NCI-H2081 treated with DMSO at 0.1 percent for 48 hours (cell line): ENCODE data around the gene ABCC10.
"Not testable (repeated sequence)": the region's sequence is repeated elsewhere in the genome, so short reads cannot be mapped to it uniquely, and the experiment has no call there.

ENCODE experiments used
- DNase-seq: peaks from one replicate; lab custom pipeline; 2025; lab: John Stamatoyannopoulos, UW

Gene ABCC10

DNA sequence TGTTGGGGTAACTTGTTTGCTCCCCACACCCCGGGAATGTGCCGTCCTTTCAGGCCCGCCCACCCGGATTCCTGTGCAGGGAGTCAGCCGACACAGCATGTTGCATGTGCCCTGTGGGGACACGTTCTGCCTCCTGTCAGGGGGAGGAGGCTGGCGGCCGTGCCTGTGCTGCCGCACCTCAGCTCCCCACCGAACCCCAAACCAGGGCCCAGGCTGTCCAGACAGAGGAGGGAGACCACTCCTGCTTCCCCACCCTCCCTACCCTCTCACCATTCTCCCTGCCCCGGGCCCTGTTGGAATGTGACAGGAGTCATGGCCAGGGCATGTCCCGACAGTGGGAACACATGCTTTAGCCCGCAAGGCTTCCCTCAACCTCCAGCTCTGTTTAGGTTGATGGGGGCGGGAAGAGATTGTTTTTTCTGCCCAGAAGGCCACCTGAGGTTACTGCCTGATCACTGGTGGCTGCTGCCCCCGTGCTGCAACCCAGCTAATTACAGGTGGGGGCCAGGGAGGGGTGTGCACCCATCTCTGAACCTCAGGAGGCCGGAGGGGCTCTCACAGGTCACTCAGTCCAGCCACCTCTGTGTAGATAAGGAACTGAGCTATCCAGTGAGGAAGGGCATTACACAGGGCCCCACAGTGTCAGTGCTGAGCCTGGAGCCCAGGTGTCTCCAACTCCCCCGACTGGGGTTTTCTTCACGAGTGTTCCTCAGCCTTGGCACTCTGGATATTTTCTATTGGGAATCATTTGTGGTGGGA lies 69.2 kb downstream of the ABCC10 start:
- DNase-seq = no peak

DNA sequence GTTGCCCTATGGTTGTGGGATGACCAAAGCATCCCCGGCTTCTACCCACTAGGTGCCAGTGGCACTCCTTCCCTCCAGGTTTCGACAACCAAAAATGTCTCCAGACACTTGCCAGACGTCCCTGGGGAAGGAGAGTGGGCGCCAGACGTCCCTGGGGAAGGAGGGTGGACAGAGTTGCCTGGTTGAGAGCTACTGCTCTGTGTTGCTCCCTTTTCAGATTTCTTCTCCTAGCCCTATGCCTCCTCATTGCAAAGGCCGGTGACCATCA lies 69.7 kb downstream of the ABCC10 start:
- DNase-seq = no peak

DNA sequence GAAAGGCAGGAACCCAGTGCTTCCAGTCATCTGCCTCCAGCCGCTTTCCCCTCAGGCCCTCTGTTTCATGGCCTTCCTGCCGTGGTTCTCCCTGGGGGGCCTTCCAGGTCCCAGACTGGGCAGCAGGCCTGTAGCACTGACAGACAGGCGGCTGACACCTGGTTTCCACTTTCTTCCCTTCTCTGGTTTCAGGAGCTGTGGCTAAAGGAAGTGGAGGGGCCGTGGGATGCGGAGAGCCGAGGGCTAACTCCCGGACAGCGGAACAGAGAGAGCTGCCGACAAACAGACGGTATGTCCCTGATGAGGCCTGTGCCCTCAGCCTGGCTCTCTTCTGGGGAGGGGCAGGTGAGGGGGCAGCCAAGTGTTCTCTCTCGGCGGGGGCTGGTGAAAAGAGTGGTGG lies 70.3 kb downstream of the ABCC10 start:
- DNase-seq = no peak

DNA sequence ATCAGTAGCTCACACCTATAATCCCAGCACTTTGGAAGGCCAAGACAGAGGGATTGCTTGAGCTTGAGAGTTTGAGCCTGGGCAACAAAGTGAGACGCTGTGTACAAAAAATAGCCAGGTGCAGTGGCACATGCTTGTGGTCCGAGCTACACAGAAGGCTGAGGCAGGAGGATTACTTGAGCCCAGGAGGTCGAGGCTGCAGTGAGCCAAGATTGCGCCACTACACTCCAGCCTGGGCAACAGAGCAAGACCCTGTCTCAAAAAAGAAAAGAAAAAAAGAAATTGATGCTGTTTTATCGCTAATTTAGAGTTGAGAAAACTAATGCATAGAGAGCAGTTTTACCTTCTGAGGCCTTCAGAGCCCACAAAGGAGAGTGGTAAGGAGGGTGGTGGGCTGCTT lies 71.0 kb downstream of the ABCC10 start:
- not testable (repeated sequence) for DNase-seq

DNA sequence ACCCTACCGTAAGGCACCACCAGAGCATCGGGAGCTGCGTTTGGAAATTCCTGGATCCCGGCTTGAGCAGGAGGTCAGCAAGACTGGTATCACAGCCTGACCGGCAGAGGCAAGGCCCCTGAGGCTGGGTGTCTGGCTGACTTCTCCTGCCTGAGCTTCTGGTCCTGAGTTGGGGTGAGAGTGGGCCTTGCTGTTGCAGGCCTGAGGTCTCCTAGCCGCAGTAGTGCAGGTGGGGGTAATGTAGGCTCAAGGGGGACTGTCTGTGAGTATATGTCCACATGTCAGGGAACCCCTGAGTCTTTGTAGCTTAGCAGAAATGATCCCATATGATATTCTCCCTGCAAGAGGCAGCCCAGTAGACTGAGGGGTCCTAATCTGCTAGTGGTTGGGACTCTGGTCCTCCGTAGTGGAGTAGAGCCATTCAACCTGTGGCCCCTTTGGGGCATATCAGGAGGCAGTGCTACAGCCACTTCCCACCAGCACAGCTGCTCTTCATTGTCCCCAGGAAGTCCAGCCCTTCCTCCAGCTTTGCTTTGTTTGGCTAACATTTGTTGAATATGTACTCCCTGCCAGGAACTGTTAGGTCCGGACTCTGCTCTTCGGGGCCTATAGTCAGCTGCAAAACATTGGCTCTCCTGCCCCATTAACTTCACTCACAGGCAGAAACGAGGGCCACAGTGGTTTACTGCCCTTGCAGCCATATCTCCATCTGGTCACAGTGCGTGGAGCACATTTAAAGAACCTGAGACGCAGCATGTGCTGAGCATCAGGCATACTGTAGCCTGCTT lies 71.9 kb downstream of the ABCC10 start:
- no peak for DNase-seq
